HG03432 (cell line): Measurements from ENCODE around the gene EFEMP2.
A peak's percentile ranks its signal among the peaks of the same experiment; 100 is the strongest.

Source experiments
- ATAC-seq: cut with Tn5 transposase; IDR thresholded peaks from one replicate; pipeline ENCODE4 v1.9.1; 2021; ENCODE audit warnings: mild to moderate bottlenecking, moderate library complexity; ENCODE audit not compliant: unreplicated experiment

Gene EFEMP2

DNA sequence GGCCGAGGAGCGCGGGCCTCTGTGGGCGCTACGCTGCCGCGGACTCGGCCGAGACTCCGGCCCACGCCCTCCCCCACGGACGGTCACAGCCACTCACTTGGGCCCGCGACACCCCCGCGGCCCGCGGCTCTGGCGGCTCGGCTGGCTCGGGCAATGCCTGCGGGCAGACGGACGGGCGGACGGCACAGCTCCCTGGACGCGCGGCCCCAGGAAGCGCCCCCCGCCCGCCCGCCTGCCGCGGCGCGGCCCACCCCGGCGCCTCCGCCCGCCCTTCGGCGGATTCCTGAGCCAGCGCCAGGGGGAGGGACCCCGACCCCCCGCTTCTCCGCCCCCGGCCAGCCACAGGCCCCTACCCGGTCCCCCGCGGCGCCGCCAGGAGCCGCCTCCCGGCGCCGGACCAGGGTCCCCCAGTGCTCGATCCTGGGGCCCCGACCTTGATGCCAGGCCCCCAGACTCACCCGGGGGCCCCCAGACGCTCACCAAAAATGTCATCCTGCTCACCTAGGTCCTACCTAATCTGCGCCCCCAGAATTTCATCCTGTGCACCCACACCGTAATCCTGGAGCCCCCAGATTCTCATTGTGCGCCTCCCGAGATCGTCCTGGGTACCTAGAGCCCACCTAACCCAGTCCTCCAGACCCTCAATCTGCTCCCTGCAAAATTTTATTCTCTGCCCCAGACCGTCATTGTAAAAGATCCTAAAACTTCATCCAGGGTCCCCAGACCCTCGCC lies at the start of gene EFEMP2:
Gene EFEMP2, minus strand, starts transcription at position 215 of the 732 bp plus-strand sequence. CDS start 446 bp downstream, outside the sequence.
- no peak for ATAC-seq

DNA sequence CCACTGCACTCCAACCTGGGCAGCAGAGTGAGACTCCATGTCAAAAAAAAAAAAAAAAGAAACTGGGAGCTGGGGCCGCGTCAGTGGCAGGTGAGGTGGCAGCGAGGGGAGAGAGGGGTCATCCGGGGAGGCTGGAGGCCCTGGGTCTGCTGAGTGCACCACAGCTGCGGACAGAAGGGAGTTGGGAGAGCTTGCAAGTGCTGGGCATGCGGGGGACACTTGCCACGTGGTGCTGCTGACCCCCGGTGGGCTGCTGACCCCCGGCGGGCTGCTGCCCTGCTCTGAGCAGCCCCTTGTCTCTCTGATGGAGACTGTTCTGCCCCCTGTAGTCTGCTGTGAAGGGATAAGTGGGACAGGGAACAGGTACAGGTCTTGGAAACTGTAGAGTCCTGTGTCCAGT lies 49.3 kb upstream of the EFEMP2 start:
- ATAC-seq: no peak

DNA sequence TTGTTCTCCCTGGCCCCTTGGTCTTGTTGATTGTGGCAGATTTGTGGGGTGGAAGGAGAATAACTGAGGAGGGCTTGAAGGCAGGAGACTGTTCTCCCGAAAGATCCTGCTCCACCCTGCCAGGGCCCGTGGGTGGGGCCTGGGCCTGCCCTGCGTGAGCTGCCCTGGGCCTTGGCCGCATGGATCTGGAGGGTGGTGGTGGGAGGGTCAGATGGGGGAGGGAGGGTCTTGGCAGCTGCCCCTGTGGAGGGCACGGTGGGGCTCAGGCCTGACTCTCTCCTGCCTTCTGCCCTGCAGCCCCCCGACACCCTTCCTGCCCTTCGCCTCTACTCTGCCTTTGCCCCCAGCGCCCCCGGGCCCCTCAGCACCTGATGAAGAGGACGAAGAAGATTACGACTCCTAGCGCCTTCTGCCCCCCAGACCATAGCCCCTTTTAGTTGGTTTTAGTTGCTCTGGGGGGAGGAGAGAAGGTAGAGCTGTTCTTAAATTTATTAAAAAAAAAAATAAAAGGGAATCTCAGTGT lies 48.5 kb upstream of the EFEMP2 start:
- ATAC-seq: no peak

DNA sequence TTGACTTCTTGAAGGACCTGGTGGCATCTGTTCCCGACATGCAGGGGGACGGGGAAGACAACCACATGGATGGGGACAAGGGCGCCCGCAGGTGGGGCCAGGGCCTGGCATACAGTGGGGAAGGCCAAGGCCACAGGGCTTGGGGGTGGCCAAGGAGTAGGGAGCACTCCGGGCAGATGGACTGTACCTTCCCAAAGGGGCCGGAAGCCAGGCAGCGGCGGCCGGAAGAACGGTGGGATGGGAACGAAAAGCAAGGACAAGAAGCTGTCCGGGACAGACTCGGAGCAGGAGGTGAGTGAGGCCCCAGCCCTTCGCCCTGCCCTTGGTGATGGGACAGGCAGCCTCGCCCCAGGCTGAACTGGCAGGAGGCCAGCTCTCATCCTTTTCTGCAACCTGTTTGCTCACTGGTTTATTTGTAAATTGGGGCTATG lies 47.8 kb upstream of the EFEMP2 start:
- ATAC-seq: no peak

DNA sequence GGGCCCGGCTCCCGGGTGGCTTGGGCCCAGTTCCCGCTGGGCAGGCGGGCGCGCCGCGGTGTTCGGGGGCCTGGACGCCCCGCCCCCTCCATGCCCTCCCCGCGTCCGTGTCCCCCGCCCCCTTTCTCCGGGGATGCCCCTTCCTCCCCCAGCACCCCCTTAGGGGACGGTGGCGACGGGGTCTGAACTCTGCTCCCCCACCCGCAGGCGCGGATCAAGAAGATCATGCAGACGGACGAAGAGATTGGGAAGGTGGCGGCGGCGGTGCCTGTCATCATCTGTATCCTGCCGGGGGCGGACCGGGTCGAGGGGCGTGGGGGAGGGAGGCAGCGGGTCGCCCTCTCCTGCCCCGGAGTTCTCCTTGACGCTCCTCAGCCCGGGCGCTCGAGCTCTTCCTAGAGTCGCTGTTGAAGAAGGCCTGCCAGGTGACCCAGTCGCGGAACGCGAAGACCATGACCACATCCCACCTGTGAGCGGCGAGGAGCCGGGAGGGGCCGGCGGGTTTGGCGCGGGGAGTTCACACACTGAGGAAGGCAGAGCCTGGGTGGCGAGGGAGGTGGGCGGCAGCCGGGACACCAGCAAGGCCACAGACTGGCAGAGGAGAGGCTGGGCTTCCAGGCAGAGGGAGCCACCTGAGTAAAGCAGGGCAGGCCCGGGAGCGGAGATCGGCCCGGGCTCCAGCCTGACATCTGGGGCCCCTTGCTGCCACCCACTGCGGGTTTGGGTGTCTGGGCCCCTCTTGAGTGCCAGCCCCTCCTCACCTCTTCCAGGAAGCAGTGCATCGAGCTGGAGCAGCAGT lies 47.2 kb upstream of the EFEMP2 start:
- peak; percentile 42 for ATAC-seq

DNA sequence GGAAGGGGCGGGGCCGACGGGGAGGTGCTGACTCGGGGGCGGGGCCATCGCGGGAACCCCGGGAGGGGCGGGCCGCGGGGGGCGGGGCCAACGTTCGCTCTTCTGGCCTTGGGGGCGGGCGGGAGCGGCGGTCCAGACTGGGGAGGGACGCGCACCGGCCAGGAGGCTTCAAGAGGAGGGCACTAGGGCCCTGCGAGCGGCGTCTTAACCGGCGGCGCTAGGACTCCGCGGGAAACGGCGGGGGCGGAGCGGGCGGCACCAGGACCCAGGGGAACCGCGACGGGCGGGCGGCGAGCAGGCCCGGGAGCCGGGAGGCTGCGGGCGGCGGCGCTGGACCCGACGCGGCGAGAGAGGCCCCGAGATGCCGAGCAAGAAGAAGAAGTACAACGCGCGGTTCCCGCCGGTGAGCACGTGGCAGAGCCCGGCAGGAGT lies 46.6 kb upstream of the EFEMP2 start, which contains the start of gene DRAP1:
Gene DRAP1, plus strand, starts transcription at position 286 of the 432 bp plus-strand sequence. Its CDS starts 76 bp downstream, at position 362.
- ATAC-seq: peak; percentile 81

DNA sequence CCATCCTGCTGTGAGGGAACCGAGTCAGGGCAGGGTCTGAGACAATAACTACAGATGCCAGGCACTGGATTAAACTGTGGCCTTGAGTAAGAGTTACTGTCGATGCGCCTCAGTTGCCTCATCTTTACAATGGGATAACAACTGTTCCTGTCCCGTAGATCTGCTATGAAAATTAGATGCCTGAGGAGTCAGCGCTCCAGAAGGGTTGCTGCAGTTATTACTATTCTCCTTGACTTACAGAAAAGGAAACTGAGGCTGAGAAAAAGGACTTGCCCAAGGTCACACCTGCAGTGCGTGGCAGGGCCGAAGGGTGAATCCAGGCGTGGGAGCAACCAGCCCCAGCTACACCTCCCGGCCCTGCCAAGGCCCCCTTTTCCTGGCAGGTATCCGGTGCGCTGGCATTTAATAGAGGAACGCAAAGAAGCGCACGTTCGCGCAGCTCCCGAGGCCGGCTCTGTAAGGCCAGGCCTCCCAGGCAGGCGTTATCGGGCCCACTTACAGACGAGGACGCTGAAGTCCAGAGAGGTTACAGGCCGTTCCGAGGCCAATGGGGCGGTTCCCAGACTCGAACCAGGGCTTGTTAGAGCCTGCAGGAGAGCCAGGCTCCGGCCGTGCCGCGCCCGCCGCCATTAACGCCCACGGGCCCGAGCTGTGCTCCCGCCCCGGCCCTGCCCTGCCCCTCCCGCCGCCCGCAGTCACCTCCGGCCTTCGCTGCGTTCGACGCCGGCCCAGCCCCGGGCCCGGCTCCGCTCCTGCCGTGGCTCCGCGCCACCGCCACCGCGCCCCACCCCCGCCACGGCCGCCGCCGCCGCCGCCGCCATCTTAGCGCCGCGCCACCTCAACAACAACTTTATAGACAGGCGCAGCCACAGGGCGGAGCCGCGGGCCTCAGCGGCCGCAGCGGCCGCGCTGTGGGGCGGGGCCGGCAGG lies 45.9 kb upstream of the EFEMP2 start, which contains the start of gene C11orf68:
Gene C11orf68, minus strand, starts transcription at position 852 of the 930 bp plus-strand sequence. Its CDS starts 31 bp downstream, at position 821.
- ATAC-seq: peak; percentile 56

DNA sequence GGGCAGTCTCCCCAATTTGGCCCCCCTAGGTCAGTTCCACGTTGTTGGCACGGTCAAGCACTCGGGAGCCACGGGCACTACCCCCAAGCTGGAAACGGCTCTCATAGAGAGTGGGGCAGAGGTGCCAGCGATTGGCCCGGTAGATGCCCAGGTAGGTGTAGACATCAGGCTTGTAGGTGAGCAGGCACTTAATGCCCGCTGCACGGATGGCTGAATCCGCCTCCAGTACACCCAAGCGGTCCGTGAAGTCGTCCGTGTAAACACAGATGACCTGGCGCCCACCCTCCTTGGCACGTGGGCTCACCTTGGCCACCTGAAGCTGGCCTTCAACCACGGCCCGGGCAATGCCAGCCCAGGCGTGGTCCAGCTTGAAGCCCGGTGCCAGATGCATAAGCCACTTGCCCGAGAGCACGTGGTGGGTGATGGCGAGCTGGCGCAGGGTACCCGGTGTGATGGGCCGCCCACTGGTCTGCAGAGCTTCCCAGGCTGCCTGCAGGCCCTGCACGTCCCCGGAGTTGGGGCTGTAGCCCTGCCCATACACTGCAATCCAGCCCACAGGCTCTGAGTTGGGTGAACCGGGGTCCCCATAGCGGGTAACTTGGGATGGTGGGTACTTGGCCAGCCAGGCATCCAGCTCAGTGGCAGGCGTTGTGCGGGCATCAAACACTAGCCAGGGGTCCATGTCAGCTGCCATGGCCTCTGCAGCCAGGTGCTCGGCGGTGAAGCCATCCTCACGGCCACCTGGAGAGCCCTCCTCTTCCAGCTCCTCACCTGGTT lies 45.0 kb upstream of the EFEMP2 start:
- no peak for ATAC-seq

DNA sequence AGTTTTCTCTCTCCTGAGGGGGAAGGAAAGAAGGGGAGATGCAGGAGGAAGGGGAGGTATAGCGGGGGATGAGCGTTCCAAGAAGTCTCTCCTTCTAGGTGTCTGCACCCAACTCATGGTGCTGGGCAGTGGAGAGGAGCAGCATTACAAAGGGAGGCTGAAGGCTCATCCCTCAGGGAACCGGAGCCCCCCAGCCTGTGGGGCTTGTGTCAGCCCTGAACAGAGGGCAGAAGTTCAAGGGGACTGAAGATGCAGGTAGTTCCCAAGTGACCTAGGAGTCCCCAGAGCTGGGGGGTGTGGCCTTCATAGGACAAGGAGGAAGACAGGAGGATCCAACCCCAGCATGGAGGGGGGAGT lies 44.5 kb upstream of the EFEMP2 start:
- no peak for ATAC-seq

DNA sequence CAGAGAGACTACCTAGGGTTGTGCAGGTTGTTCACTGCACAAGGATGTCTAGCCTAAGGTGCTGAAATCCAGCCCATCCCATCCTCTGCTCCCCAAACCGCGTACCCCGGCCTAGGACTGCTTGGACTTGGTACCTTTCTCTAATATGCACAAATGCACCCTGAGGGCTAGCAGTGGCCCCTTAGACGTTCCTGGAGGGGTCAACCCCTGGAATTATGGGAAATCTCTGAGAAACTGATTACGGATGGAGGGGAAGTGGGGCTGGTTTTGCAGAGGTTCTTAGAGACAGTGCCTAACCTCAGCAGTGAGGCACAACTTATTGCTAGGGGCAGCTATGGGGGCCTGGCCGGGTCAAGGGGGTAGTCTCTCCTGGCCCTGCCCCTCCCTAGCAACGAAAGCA lies 43.8 kb upstream of the EFEMP2 start:
- no peak for ATAC-seq

DNA sequence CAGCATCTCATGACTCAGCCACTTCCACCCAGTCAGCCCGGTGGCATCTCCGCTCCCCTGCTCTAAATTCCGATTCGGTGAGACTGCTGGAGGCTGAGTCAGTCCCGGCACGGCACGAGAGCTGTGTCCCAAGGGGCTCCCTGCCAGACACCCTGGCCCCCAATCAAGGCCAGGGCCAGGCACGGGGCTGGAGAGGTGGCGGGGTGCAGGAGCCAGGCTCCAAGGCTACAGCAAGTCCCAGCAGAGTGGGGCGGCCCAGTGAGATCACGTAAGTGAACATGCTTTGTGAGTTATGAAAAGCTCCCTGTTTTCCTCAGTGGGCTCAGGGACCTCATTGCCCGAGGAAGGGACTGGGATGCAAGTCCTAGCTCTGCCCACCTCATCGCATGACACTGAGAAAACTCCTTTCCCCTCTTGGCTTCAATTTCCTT lies 43.2 kb upstream of the EFEMP2 start:
- ATAC-seq: no peak

DNA sequence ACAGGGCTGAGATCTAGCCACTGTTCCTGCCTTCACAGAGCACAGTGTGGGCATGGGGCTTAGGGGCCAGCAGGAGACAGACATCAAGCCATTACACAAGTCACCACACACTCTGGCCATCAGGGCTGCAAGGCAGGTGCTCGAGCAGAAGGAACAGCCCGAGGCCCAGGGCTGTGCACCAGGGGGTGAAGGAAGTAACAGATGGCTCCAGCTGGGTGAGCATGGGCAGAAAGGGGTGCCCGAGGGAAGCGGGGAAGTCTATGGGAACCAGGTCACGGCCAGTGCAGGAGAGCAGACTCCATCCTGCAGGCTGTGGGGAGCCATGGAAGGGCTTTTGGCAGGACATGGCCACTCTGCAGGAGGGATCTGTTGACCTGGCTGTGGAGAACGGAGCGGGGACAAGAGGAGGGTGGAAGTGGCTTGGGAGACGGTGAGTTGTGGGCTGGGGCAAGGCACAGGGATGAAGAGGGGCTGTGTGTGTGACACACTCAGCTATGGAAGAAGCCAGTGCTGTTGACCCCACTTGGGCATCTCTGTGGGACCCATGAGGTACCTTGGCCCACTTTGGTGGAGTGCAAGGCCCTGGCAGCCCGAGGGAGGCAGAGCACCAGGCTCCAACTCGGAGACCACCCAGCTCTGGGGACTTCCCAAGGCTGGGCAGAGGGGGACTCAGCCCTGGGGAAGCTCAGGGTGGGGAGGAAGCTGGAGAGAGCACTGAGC lies 42.7 kb upstream of the EFEMP2 start:
- no peak for ATAC-seq

DNA sequence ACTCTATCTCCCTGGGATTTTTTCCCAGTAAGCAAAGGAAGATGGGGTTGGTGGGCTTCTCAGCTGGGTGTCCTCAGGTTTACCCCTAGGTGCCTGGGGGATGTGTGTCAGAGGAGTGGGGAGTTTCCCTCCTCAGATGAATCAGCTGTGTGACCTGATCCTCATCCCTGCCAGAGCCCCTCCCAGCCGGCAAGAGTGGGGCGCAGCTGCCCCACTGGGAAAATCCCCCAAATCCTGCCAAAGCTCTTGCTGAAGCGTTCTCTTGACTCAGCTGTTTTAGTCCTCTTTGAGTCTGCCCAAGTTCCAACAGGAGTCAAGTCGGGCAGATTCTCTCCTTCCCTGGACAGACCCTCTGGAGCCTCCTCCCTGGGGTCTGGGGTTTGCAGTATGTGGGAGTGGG lies 40.2 kb upstream of the EFEMP2 start:
- no peak for ATAC-seq

DNA sequence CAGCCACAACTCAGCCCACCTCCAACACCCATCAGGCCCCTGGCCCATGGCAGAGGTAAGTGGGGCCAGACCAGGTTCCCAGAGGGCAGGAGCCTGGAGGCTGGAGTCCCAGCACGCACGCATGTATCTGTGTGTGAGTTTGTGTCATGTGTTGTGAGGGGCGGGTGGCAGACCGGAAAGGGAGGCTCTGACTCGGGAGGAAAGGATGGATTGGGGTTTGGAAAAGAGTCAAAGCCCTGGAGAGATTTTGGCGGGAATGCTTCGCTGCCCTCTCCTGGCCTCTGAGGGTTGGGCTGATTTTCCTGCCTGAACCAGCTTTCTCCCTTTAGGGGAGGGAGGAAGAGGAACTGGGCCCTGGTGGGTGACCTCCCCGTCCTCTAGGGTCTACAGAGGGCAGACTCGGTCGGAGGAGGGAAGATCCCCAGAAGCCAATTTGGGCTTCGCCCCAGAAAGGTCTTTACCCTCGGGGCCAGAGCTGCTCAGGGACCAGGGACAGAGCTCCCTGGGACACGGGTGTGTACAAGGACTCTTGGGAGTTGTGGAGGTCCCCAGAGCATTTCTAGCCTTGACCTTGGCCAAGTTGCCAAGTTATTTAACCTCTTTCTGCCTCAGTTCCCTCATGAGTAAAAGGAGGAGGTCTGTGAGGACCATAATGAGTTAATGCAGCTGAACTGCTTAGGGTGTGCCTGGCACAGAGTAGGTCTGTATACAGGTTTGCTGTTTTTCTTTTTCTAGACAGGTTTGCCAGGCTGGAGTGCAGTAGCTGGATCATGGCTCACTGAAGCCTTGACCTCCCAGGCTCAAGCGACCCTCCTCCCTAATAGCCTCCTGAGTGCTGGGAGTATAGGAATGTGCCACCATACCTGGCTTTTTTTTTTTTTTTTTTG lies 39.3 kb upstream of the EFEMP2 start:
- ATAC-seq: no peak

DNA sequence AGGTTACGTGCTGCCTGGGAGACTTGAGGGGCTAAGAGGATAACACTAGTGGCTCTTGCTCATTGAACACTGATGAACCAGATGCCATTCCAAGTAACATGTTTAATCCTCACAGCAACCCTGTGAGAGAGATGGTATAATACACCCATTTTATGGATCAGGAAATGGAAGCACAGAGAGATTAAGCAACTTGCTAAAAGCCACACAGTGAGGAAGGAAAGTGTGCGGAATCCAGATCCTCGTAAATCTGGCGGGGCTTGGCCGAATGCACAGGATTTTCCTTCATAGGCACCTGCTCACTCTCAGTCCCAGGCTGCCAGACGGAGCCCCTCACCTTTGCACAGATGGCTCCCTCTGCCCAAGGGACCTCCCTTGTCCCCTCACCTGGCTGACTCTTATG lies 35.3 kb upstream of the EFEMP2 start:
- no peak for ATAC-seq

DNA sequence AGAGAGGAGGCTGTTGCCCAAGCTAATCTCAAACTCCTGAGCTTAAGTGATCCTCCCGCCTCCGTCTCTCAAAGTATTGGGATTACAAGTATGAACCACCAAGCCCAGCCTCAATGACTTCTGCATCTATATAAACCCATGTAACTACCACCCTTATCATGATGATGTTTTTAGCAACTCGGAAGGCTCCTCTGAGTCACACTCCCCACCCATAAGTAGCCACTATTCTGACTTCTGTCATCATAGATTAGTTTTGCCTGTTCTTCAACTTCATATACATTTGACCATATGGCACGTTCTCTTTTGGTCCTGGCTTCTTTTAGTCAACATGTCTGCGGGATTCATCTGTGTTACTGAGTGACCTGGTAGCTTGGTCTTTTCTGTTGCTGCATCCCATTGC lies 34.0 kb upstream of the EFEMP2 start:
- ATAC-seq: no peak

DNA sequence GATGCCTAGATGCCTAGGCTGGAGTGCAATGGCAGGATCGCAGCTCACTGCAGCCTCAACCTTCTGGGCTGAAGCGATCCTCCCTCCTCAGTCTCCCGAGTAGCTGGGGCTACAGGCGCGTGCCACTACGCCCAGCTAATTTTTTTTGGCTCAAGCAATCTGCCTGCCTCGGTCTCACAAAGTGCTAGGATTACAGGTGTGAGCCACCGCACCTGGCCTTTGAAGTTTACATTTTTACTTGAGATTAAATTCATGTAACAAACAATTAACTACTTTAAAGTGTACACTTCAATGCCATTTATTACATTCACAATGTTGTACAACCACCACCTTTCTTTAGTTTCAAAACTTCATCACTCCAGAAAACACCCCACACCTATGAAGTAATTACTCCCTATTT lies 31.1 kb upstream of the EFEMP2 start:
- no peak for ATAC-seq

DNA sequence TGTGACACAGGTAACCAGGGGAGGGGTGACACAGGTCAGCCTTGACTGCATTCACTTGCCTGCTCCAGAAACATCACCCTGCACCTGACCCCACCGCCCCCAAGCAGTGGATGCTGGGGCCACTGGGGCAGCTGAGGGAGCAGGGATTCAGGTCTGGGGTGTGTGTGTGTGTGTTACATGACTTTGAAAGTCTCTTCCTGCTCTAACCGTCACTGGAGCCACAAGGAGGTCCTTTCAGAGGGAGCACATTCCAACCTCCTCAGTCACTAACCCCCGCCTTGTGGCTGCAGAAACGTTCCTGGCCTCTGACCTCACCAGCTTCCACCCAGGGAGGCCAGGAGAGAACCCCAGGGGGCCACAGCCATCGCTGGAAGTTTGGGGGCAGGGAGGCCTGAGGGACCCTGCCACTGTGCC lies 30.5 kb upstream of the EFEMP2 start:
- ATAC-seq: no peak
